Activated B cell treated with CpG ODN at 0.5 μM for 24 hours (primary cell): ENCODE measurements around the gene KRTAP24-1. TPM values are rescaled to one million over a fixed set of nuclear protein-coding genes. Genes with fewer than 3 reads are reported as not detected.

Experiments
- ATAC-seq: fragments of 200-7000 bp; cut with Tn5 transposase; one replicate; pipeline ENCODE4 v1.10.0; 2021; ENCODE audit warnings: low read depth, mild to moderate bottlenecking, moderate library complexity
- CTCF ChIA-PET: fragments of 350-600 bp; sonication (Branson Sonifier 250); formaldehyde crosslinking; loops from one replicate; lab custom pipeline; 2021; ENCODE audit warnings: antibody characterized with exemption; lab: Charles Lee
- POLR2A ChIA-PET: fragments of 350-600 bp; sonication (Branson Sonifier 250); formaldehyde crosslinking; loops from one replicate; lab custom pipeline; 2021; ENCODE audit warnings: antibody characterized with exemption; lab: Charles Lee
- DNase-seq: peaks from one replicate; pipeline ENCODE4 v3.0.0; 2022
- H3K27ac Mint-ChIP-seq: one replicate; pipeline ENCODE4 v1.8.0; 2020; ENCODE audit warnings: mixed read lengths
- H3K27me3 Mint-ChIP-seq: one replicate; pipeline ENCODE4 v1.8.0; 2021; ENCODE audit warnings: mixed read lengths
- H3K36me3 Mint-ChIP-seq: one replicate; pipeline ENCODE4 v1.8.0; 2021; ENCODE audit warnings: low read depth, mixed read lengths
- H3K4me1 Mint-ChIP-seq: one replicate; pipeline ENCODE4 v1.8.0; 2021; ENCODE audit warnings: mixed read lengths
- H3K4me3 Mint-ChIP-seq: one replicate; pipeline ENCODE4 v1.8.0; 2020; ENCODE audit warnings: mild to moderate bottlenecking, mixed read lengths
- H3K9me3 Mint-ChIP-seq: one replicate; pipeline ENCODE4 v1.8.0; 2020; ENCODE audit warnings: mixed read lengths
- intact Hi-C: fragments of 100-400 bp; cut with micrococcal nuclease; formaldehyde crosslinking; loops from one replicate; pipeline ENCODE4 v1.15.1; 2024
- total RNA-seq: library from RNA; stranded (reverse); gene quantifications from 2 replicates; pipeline ENCODE4 v1.2.3, GENCODE V29; 2022
- TF ChIP-seq, protein P1 (sequence below): fragments of 200-600 bp; IDR thresholded peaks from one replicate; pipeline ENCODE4 v1.8.0; 2022; ENCODE audit warnings: antibody characterized with exemption, mild to moderate bottlenecking

KRTAP24-1 gene
- total RNA-seq, 1 donor from 2014 or later = not detected

DNA sequence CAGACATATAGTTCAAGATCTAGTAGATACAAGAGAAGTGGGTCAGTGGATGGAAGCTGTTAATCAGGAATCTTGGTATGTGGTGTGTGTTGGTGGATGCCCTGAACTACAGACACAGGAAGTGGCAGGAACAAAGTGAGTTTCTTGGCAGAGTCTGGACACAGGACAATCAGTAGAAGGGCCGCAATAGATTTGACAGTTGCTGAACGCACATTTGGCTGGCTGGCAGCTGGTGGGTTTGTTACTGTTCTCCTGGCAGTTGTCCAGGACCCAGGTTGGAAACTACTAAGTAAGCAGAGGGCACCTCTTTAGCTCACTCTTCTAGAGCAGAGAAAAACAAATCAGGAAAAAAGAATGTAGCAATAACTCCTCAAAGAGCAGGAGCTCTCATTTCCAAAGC lies 24.1 kb upstream of the KRTAP24-1 start:
- no peak for ATAC-seq
- intact Hi-C loops = no loop called here
- CTCF ChIA-PET = interaction anchor here (1.4 kb wide), 1 partner anchor 10 kb away, joined by 3 read pairs; no protein-coding TSS in a partner anchor
- no peak for DNase-seq
- H3K36me3 Mint-ChIP-seq = no peaks in the 10 kb centered on the region
- POLR2A ChIA-PET = no interaction called here
- no peak overlapping the region for H3K27ac Mint-ChIP-seq
- no peaks in the 10 kb centered on the region for H3K27me3 Mint-ChIP-seq
- TF ChIP-seq, protein P1, sequence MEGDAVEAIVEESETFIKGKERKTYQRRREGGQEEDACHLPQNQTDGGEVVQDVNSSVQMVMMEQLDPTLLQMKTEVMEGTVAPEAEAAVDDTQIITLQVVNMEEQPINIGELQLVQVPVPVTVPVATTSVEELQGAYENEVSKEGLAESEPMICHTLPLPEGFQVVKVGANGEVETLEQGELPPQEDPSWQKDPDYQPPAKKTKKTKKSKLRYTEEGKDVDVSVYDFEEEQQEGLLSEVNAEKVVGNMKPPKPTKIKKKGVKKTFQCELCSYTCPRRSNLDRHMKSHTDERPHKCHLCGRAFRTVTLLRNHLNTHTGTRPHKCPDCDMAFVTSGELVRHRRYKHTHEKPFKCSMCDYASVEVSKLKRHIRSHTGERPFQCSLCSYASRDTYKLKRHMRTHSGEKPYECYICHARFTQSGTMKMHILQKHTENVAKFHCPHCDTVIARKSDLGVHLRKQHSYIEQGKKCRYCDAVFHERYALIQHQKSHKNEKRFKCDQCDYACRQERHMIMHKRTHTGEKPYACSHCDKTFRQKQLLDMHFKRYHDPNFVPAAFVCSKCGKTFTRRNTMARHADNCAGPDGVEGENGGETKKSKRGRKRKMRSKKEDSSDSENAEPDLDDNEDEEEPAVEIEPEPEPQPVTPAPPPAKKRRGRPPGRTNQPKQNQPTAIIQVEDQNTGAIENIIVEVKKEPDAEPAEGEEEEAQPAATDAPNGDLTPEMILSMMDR = no peak
- H3K4me1 Mint-ChIP-seq = no peaks in the 10 kb centered on the region
- no peak overlapping the region for H3K4me3 Mint-ChIP-seq
- H3K9me3 Mint-ChIP-seq = peaks cover 2% of the 10 kb centered on the region

DNA sequence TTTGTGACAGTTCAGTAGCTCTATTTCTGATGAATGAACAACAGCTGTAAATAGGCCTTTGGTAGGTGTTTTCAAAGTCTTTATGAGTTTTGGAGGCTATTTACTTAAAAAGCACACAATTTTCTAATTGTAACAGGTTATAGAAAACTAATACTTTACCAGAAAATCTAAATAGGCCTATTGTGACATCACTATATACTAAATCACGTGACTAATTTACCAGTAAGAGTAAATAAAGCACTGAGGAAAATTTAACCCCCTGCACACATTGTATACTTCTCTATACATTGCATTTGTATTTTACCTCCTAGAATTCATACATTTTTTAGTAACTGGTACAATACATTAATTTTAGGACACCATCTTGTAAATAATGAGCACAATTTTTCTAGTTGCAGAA lies 22.4 kb upstream of the KRTAP24-1 start:
- no peaks in the 10 kb centered on the region for H3K36me3 Mint-ChIP-seq
- ChIA-PET CTCF (no interaction called here), POLR2A (no interaction called here)
- no peaks in the 10 kb centered on the region for H3K27me3 Mint-ChIP-seq
- no peak for DNase-seq
- H3K27ac Mint-ChIP-seq = no peak overlapping the region
- intact Hi-C loops = no loop called here
- no peaks in the 10 kb centered on the region for H3K4me1 Mint-ChIP-seq
- ATAC-seq = no peak
- H3K4me3 Mint-ChIP-seq = no peak overlapping the region
- TF ChIP-seq, protein P1 = no peak
- peaks cover 11% of the 10 kb centered on the region for H3K9me3 Mint-ChIP-seq

DNA sequence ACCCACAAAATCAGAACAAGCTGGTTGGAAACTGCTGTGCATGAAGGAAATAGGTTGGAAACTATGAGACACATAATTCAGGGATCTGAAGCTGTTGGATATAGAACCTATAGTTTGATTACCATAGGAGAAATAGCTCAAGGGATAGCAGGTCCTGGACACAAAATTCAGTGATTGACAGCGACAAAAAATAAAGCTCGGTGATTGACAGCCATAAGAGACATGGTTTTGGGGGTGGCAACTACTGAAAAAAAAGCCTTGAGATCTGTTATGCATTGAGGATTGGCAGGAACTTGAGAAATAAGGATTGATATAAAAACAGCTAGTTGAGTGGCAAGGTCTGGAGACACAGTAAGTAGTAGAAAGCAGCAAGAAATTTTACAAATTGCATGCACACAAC lies 6.5 kb upstream of the KRTAP24-1 start, which contains the start of gene KRTAP25-1:
Gene KRTAP25-1 (minus strand): TSS at position 300 of the 400 bp plus-strand sequence. CDS start 24 bp downstream, at position 276.
- CTCF ChIA-PET = no interaction called here
- POLR2A ChIA-PET = no interaction called here
- DNase-seq (no peak), ATAC-seq (no peak)
- intact Hi-C loops = no loop called here
- Mint-ChIP-seq H3K27me3 (no peaks in the 10 kb centered on the region), H3K9me3 (no peaks in the 10 kb centered on the region), H3K4me1 (no peaks in the 10 kb centered on the region), H3K36me3 (no peaks in the 10 kb centered on the region), H3K27ac (no peak within 1 kb of the TSS), H3K4me3 (no peak within 1 kb of the TSS)
- TF ChIP-seq, protein P1 = no peak

DNA sequence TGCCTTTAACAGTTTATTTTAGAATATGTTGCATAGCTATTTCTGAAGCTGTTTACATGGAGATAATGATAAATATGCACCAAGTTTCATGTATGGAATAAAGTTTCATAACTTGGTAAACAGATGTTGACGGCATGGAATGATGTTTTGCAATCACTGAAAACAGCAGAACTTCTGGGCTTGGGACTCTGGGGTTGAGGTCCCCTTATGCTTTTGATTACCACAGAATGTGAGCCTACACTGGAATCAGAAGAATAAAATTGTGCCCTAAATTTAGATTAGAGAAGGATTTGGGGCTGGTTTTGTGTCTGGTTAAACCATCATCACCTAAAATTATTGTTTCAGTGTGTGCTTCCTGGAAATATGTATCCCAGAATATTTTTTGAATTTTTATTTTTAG lies 11.1 kb downstream of the KRTAP24-1 start:
- TF ChIP-seq, protein P1 = no peak
- no peak overlapping the region for H3K27ac Mint-ChIP-seq
- no peak overlapping the region for H3K4me3 Mint-ChIP-seq
- no peaks in the 10 kb centered on the region for H3K36me3 Mint-ChIP-seq
- CTCF ChIA-PET = no interaction called here
- peaks cover 7% of the 10 kb centered on the region for H3K9me3 Mint-ChIP-seq
- intact Hi-C loops = no loop called here
- no peak for DNase-seq
- H3K27me3 Mint-ChIP-seq = no peaks in the 10 kb centered on the region
- ATAC-seq = no peak
- POLR2A ChIA-PET = no interaction called here
- H3K4me1 Mint-ChIP-seq = no peaks in the 10 kb centered on the region

DNA sequence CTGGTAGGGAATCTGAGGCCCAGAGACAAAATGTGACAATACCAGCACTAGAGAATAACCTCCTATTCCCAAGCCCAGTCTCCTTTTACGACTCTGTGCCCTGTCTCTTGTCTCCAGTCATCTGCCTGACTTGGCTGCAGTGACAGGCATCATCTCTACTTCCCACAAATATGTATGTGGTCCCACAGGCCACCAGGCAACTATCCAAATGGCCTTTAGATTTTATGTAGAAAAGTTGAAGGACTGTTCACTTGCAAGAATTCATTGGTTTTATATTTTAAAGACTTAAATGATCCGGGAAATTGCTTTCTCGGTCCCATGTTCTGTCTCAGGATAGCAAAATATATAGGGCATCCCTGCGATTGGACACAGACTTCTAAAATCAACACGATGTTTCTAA lies 11.6 kb downstream of the KRTAP24-1 start:
- Mint-ChIP-seq H3K4me3 (no peak overlapping the region), H3K4me1 (no peaks in the 10 kb centered on the region), H3K27me3 (no peaks in the 10 kb centered on the region), H3K9me3 (peaks cover 7% of the 10 kb centered on the region), H3K36me3 (no peaks in the 10 kb centered on the region), H3K27ac (no peak overlapping the region)
- no peak for ATAC-seq
- intact Hi-C loops = no loop called here
- DNase-seq = no peak
- POLR2A ChIA-PET = no interaction called here
- CTCF ChIA-PET = no interaction called here
- TF ChIP-seq, protein P1 = no peak
